HepG2 (cell line): ENCODE data around the gene CBR4. TPM values are rescaled to one million over a fixed set of nuclear protein-coding genes. Genes with fewer than 3 reads are reported as not detected.

Experiments
- ATAC-seq: fragments of 200-7000 bp; cut with Tn5 transposase; 3 replicates; pipeline ENCODE4 v1.9.1; 2020; ENCODE audit warnings: mild to moderate bottlenecking, moderate library complexity
- BruUV-seq: library from RNA; stranded (reverse); fragments of 400-500 nt; replicated peaks from 2 replicates; lab custom pipeline; 2021; lab: Mats Ljungman, UMichigan
- CTCF ChIA-PET: fragments of 300-600 bp; formaldehyde crosslinking; extraction: SDS; loops from one replicate; lab custom pipeline; 2021; ENCODE audit warnings: low total read pairs, inconsistent platforms, low intra/inter-chr PET ratio; lab: Yijun Ruan, JAX
- POLR2A ChIA-PET: fragments of 350-600 bp; sonication (Branson Sonifier 250); formaldehyde crosslinking; loops from one replicate; lab custom pipeline; 2020; ENCODE audit warnings: antibody characterized with exemption, inconsistent platforms; lab: Yijun Ruan, JAX
- DNase-seq: peaks from one replicate; pipeline ENCODE4 v3.0.0-alpha.2; 2015; ENCODE audit warnings: low spot score
- FAIRE-seq: peaks from 3 replicates; lab custom pipeline; 2011; peaks lifted over from hg19 to GRCh38; lab: Jason Lieb, UNC
- H2AFZ ChIP-seq: one replicate; pipeline ENCODE4 v1.6.1; 2011; ENCODE audit warnings: low read length, inconsistent platforms
- H3K27ac ChIP-seq: fragments of 300-600 bp; 3 replicates; pipeline ENCODE4 v1.8.0; 2011; ENCODE audit warnings: mixed run types, mild to moderate bottlenecking, mixed read lengths, low read length, inconsistent platforms; ENCODE audit not compliant: insufficient read depth; ENCODE audit errors: extremely low read length
- H3K27me3 ChIP-seq, 2 experiments: fragments of 200-600 bp in 1 of 2; 2 replicates in 1 of 2; 3 replicates in 1 of 2; pipeline versions ENCODE4 v1.6.0 to v1.8.0; 2011; ENCODE audit warnings: low read length in 2 of 2, mild to moderate bottlenecking in 2 of 2, moderate library complexity in 2 of 2, inconsistent platforms in 1 of 2; ENCODE audit not compliant: insufficient read depth in 2 of 2, control insufficient read depth in 1 of 2
- H3K36me3 ChIP-seq, 2 experiments: fragments of 200-600 bp in 1 of 2; replicated peaks in 1 of 2; 2 replicates in 1 of 2; 3 replicates in 1 of 2; pipeline versions ENCODE4 v1.5.1 to v1.8.0; 2011; ENCODE audit warnings: low read length in 2 of 2, inconsistent platforms in 1 of 2; ENCODE audit not compliant: insufficient read depth in 2 of 2, control insufficient read depth in 1 of 2
- H3K4me1 ChIP-seq: 2 replicates; pipeline ENCODE4 v1.5.1; 2012; ENCODE audit warnings: low read length, inconsistent platforms; ENCODE audit not compliant: insufficient read depth
- H3K4me2 ChIP-seq: 2 replicates; pipeline ENCODE4 v1.6.0; 2011; ENCODE audit warnings: low read depth, low read length, inconsistent platforms
- H3K4me3 ChIP-seq, 3 experiments: fragments of 200-600 bp in 1 of 3; sonication (generic), shearing (Covaris generic) in 1 of 3; replicated peaks in 1 of 3; 2 replicates each; pipeline ENCODE4 v1.5.1; 2011 to 2016; ENCODE audit warnings: low read length in 3 of 3, inconsistent platforms in 2 of 3, low read depth in 2 of 3, mild to moderate bottlenecking in 2 of 3, control low read depth in 1 of 3, mixed read lengths in 1 of 3; ENCODE audit not compliant: insufficient read depth in 1 of 3
- H3K79me2 ChIP-seq: one replicate; pipeline ENCODE4 v1.6.1; 2011; ENCODE audit warnings: low read length, inconsistent platforms; ENCODE audit not compliant: insufficient read depth
- H3K9ac ChIP-seq: 2 replicates; pipeline ENCODE4 v1.6.0; 2011; ENCODE audit warnings: mild to moderate bottlenecking, low read depth, low read length, inconsistent platforms; ENCODE audit not compliant: insufficient read depth
- H3K9me3 ChIP-seq: 2 replicates; pipeline ENCODE4 v1.5.1; 2012; ENCODE audit warnings: mild to moderate bottlenecking, low read length
- H4K20me1 ChIP-seq: 2 replicates; pipeline ENCODE4 v1.6.0; 2011; ENCODE audit warnings: inconsistent platforms, mild to moderate bottlenecking, low read length, moderate library complexity; ENCODE audit not compliant: insufficient read depth
- ARID2 ChIP-seq: sonication (generic); formaldehyde crosslinking; IDR thresholded peaks from 2 replicates; pipeline ENCODE4 v1.8.1; 2022; ENCODE audit warnings: mild to moderate bottlenecking, missing genetic modification reagents, borderline replicate concordance
- CBX2 ChIP-seq, 2 experiments: fragments of 200-600 bp in 1 of 2; sonication (generic); formaldehyde crosslinking in 1 of 2; IDR thresholded peaks; 2 replicates each; pipeline versions ENCODE4 v1.7.0 to v1.8.1; 2018 to 2022; ENCODE audit warnings: low read depth in 2 of 2, low read length in 1 of 2, mild to moderate bottlenecking in 1 of 2, missing genetic modification reagents in 1 of 2
- GFI1 ChIP-seq: sonication (generic); formaldehyde crosslinking; IDR thresholded peaks from 2 replicates; pipeline ENCODE4 v1.5.0; 2020; ENCODE audit warnings: missing genetic modification reagents, mild to moderate bottlenecking, borderline replicate concordance
- KLF6 ChIP-seq: IDR thresholded peaks from 2 replicates; pipeline ENCODE4 v1.8.0; 2016; ENCODE audit warnings: missing biosample characterization, missing genetic modification reagents
- MAX ChIP-seq: IDR thresholded peaks from 2 replicates; pipeline ENCODE4 v1.6.1; 2012; ENCODE audit warnings: inconsistent platforms
- TAF15 ChIP-seq: fragments of 200-400 bp; formaldehyde crosslinking; IDR thresholded peaks from one replicate; pipeline ENCODE4 v1.6.1; 2018; ENCODE audit warnings: mild to moderate bottlenecking, low read depth, low read length; ENCODE audit not compliant: poor library complexity, severe bottlenecking
- TCF7 ChIP-seq: sonication (generic); IDR thresholded peaks from 2 replicates; pipeline ENCODE4 v1.6.1; 2016; ENCODE audit warnings: antibody characterized with exemption, low read depth
- TEAD2 ChIP-seq: sonication (generic); formaldehyde crosslinking; IDR thresholded peaks from 2 replicates; pipeline ENCODE4 v1.9.0; 2021; ENCODE audit warnings: missing genetic modification reagents
- ZBTB25 ChIP-seq: IDR thresholded peaks from 2 replicates; pipeline ENCODE4 v1.6.1; 2018; ENCODE audit warnings: missing genetic modification reagents
- ZBTB38 ChIP-seq: sonication (generic); formaldehyde crosslinking; IDR thresholded peaks from 2 replicates; pipeline ENCODE4 v1.5.1; 2020; ENCODE audit warnings: mild to moderate bottlenecking, missing genetic modification reagents
- ZMAT5 ChIP-seq: sonication (generic); formaldehyde crosslinking; IDR thresholded peaks from 2 replicates; pipeline ENCODE4 v1.5.0; 2020; ENCODE audit warnings: mild to moderate bottlenecking, low read depth, missing genetic modification reagents, borderline replicate concordance
- ZNF282 ChIP-seq: fragments of 450-650 bp; IDR thresholded peaks from 2 replicates; pipeline ENCODE4 v1.6.1; 2018; ENCODE audit not compliant: partially characterized antibody
- ZNF564 ChIP-seq: sonication (generic); formaldehyde crosslinking; IDR thresholded peaks from 2 replicates; pipeline ENCODE4 v1.8.1; 2023; ENCODE audit warnings: mild to moderate bottlenecking, missing genetic modification reagents
- ZNF598 ChIP-seq: sonication (generic); formaldehyde crosslinking; IDR thresholded peaks from 2 replicates; pipeline ENCODE4 v1.5.1; 2020; ENCODE audit warnings: mild to moderate bottlenecking, missing genetic modification reagents, borderline replicate concordance
- WGBS: methylation state at CpG from one replicate; pipeline ENCODE4 v1.1.6; 2017; ENCODE audit warnings: low lambda C conversion rate; 5-methylcytosine and 5-hydroxymethylcytosine counted together
- in situ Hi-C: cut with HindIII; loops from 2 replicates; pipeline ENCODE4 v1.10.0; 2017; ENCODE audit warnings: low pct_unique_long_range_greater_than_20kb; ENCODE audit not compliant: extremely low pct_ligation_motif_present
- intact Hi-C: fragments of 100-400 bp; cut with micrococcal nuclease; formaldehyde crosslinking; loops from one replicate; pipeline ENCODE4 v1.10.0; 2022; ENCODE audit not compliant: unreplicated experiment
- polyA plus RNA-seq, 8 experiments: library from polyadenylated mRNA; depleted of rRNA in 3 of 8; stranded (reverse) in 7 of 8; unstranded in 1 of 8; fragments of >200 nt; fragmentation: Illumina TruSeq in 4 of 8; extraction: Trizol in 4 of 8; gene quantifications; 2 replicates each; pipeline versions ENCODE4 v1.2.1 to v1.2.3, GENCODE V29; 2011 to 2016; ENCODE audit warnings: low read depth in 4 of 8, missing spikeins in 1 of 8, mixed read lengths in 1 of 8; ENCODE audit not compliant: insufficient read depth in 1 of 8
- total RNA-seq, 5 experiments: library from RNA; depleted of rRNA; stranded (reverse); fragments of >200 nt; fragmentation: Illumina TruSeq; extraction: Trizol; gene quantifications; 2 replicates each; pipeline ENCODE4 v1.2.3, GENCODE V29; 2016; ENCODE audit warnings: low read depth in 1 of 5

Gene CBR4
- total and polyA plus RNA-seq, 2 of the 13 experiments (the other 11 are each of a cell fraction or from before 2014, with no cell fraction given): 7.3 to 20.7 TPM

- WGBS: 74% methylated on average over 21 of the region's 22 CpGs
- H3K27ac ChIP-seq: no peak overlapping the region
- ATAC-seq (peak; percentile 15; the same call in 1 of the 3 replicates), DNase-seq (no peak), FAIRE-seq (no peak)
- TF ChIP-seq ZBTB38 (CRISPR knock-in tag) (peak; percentile 60; the same call in 1 of the 2 replicates), MAX (no peak)
- no peaks in the 10 kb centered on the region for H3K27me3 ChIP-seq
- no peaks in the 10 kb centered on the region for H3K36me3 ChIP-seq
- intact Hi-C loops (no loop called here), in situ Hi-C loops (no loop called here)
- no peaks in the 10 kb centered on the region for H3K9me3 ChIP-seq
- H3K4me1 ChIP-seq: peaks cover 33% of the 10 kb centered on the region
- H3K79me2 ChIP-seq: no peaks in the 10 kb centered on the region
- no peak overlapping the region for H2AFZ ChIP-seq
- H4K20me1 ChIP-seq: no peaks in the 10 kb centered on the region
- H3K4me3 ChIP-seq: peak overlapping the region in 1 of 3 experiments; percentile 3; a peak in 1 of 6 replicates
- H3K9ac ChIP-seq: no peak overlapping the region
- BruUV-seq: no TSS peak
- ChIA-PET POLR2A (no interaction called here), CTCF (no interaction called here)
- peak overlapping the region; percentile 29; the same call in 1 of the 2 replicates for H3K4me2 ChIP-seq
These were observed 49.5 kb upstream of the CBR4 start for GRCh38 chr4:169059306-169060211.

GRCh38 chr4:169058312-169058711 is 48.3 kb upstream of the CBR4 start:
- CTCF ChIA-PET: no interaction called here
- BruUV-seq: no TSS peak
- TF ChIP-seq ZBTB25 (no peak), ZNF282 (no peak), GFI1 (CRISPR knock-in tag) (no peak), ZNF598 (CRISPR knock-in tag) (no peak), TEAD2 (CRISPR knock-in tag) (no peak), CBX2 (IDR thresholded peaks at IDR 0.05; ENCODE audit: low read depth, low read length) (no peak), CBX2 (CRISPR knock-in tag; IDR thresholded peaks at IDR 0.05; ENCODE audit: low read depth) (no peak), TCF7 (no peak), ZNF564 (CRISPR knock-in tag) (no peak), ZMAT5 (CRISPR knock-in tag) (no peak), KLF6 (CRISPR knock-in tag) (no peak), TAF15 (no peak), ARID2 (CRISPR knock-in tag) (no peak)
- no peak overlapping the region for H3K4me3 ChIP-seq
- ATAC-seq (no peak), DNase-seq (no peak), FAIRE-seq (no peak)
- no peak overlapping the region for H3K27ac ChIP-seq
- H3K36me3 ChIP-seq: no peaks in the 10 kb centered on the region
- 55% methylated on average over 7 of the region's 7 CpGs for WGBS
- H3K79me2 ChIP-seq: no peaks in the 10 kb centered on the region
- intact Hi-C loops (no loop called here), in situ Hi-C loops (no loop called here)
- H3K4me1 ChIP-seq: peaks cover 29% of the 10 kb centered on the region
- H4K20me1 ChIP-seq: no peaks in the 10 kb centered on the region
- H3K27me3 ChIP-seq: no peaks in the 10 kb centered on the region; a peak in 1 of 5 replicates
- H3K9me3 ChIP-seq: no peaks in the 10 kb centered on the region
- no peak overlapping the region for H2AFZ ChIP-seq
- no peak overlapping the region for H3K4me2 ChIP-seq
- no peak overlapping the region for H3K9ac ChIP-seq
- POLR2A ChIA-PET: no interaction called here
